Smooth muscle cell (in vitro differentiated cells): ENCODE measurements around the gene POTEI. TPM values are rescaled to one million over a fixed set of nuclear protein-coding genes. Genes with fewer than 3 reads are reported as not detected.
"Not testable (repeated sequence)": the region's sequence is repeated elsewhere in the genome, so short reads cannot be mapped to it uniquely, and the experiment has no call there.

Experiments
- DNase-seq: peaks from one replicate; lab custom pipeline; 2025; ENCODE audit not compliant: unreplicated experiment; lab: John Stamatoyannopoulos, UW
- H2AFZ ChIP-seq: fragments of 200-600 bp; sonication (generic); 2 replicates; pipeline ENCODE4 v1.6.0; 2016; ENCODE audit warnings: antibody characterized with exemption, low read depth, mild to moderate bottlenecking
- H3F3A ChIP-seq: fragments of 200-600 bp; sonication (generic); 2 replicates; pipeline ENCODE4 v1.6.0; 2017; ENCODE audit warnings: antibody characterized with exemption, low read depth
- H3K27ac ChIP-seq: fragments of 200-600 bp; sonication (generic); 2 replicates; pipeline ENCODE4 v1.5.1; 2016; ENCODE audit warnings: low read depth, mild to moderate bottlenecking
- H3K27me3 ChIP-seq: fragments of 200-600 bp; sonication (generic); 2 replicates; pipeline ENCODE4 v1.6.1; 2016; ENCODE audit warnings: low read depth, mild to moderate bottlenecking
- H3K36me3 ChIP-seq: fragments of 200-600 bp; sonication (generic); 2 replicates; pipeline ENCODE4 v1.5.1; 2016; ENCODE audit warnings: low read depth
- H3K4me1 ChIP-seq: fragments of 200-600 bp; sonication (generic); 2 replicates; pipeline ENCODE4 v1.5.1; 2016; ENCODE audit warnings: low read depth
- H3K4me2 ChIP-seq: fragments of 200-600 bp; sonication (generic); 2 replicates; pipeline ENCODE4 v1.6.0; 2016; ENCODE audit warnings: mild to moderate bottlenecking
- H3K4me3 ChIP-seq: fragments of 200-600 bp; sonication (generic); 2 replicates; pipeline ENCODE4 v1.5.1; 2016; ENCODE audit warnings: mild to moderate bottlenecking
- H3K79me2 ChIP-seq: fragments of 200-600 bp; sonication (generic); 2 replicates; pipeline ENCODE4 v1.6.0; 2016; ENCODE audit warnings: low read depth, mild to moderate bottlenecking
- H3K9ac ChIP-seq: fragments of 200-600 bp; sonication (generic); 2 replicates; pipeline ENCODE4 v1.6.0; 2016; ENCODE audit warnings: low read depth
- H3K9me3 ChIP-seq: fragments of 200-600 bp; sonication (generic); replicated peaks from 2 replicates; pipeline ENCODE4 v1.5.1; 2016; ENCODE audit warnings: low read depth
- H4K20me1 ChIP-seq: fragments of 200-600 bp; sonication (generic); 2 replicates; pipeline ENCODE4 v1.6.0; 2016; ENCODE audit warnings: low read depth
- WGBS: methylation state at CpG from one replicate; pipeline ENCODE4 v1.1.7; 2016; ENCODE audit warnings: low lambda C conversion rate; 5-methylcytosine and 5-hydroxymethylcytosine counted together
- polyA plus RNA-seq: library from polyadenylated mRNA; unstranded; fragments of >200 nt; fragmentation: Nextera tagmentation; extraction: Ambion mirVana; gene quantifications from 2 replicates; pipeline ENCODE4 v1.2.1, GENCODE V29; 2016
- total RNA-seq: library from RNA; depleted of rRNA; stranded (reverse); fragments of >200 nt; gene quantifications from 2 replicates; pipeline ENCODE4 v1.2.3, GENCODE V29; 2014

POTEI gene
- 0.90 and 1.0 TPM in 2 replicates for total RNA-seq
- polyA plus RNA-seq: 0.13 and 1.2 TPM in 2 replicates

- H4K20me1 ChIP-seq, H3K27me3 ChIP-seq, H3K4me3 ChIP-seq, H3K9ac ChIP-seq, H3K79me2 ChIP-seq, H3K4me1 ChIP-seq, H3K27ac ChIP-seq, H2AFZ ChIP-seq, H3K9me3 ChIP-seq, H3F3A ChIP-seq, DNase-seq, H3K4me2 ChIP-seq, H3K36me3 ChIP-seq: not testable (repeated sequence)
- WGBS: no CpG with 5 or more reads among the region's 13 CpGs
Observed at GRCh38 chr2:130509228-130509627, at the start of gene POTEI. POTEI (minus strand) TSS chr2:130509328; CDS start chr2:130509235, 93 bp downstream.

DNA sequence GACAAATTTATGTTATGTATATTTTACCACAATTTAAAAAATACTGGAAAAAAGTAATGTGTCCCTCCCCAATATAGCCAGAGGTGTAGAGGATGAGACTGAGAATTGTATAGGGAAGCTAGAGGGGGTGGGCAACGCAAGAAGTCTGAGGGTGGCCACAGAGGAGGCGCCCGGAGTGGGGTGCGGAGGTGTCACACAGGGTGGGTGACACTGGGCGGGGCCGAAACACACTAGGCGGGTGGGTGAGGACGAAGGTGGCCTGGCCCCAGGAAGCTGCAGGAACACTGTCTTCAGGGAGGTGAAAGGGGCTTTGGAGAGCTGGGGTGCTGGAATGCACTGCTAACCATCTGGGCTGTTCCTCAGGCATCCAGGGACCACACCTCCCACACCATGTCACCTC is 47.3 kb upstream of the POTEI start:
- not testable (repeated sequence) for H3K27me3 ChIP-seq, H3K4me3 ChIP-seq, H3K79me2 ChIP-seq, H3K27ac ChIP-seq, H3K9ac ChIP-seq, H2AFZ ChIP-seq, H3F3A ChIP-seq, H4K20me1 ChIP-seq, H3K4me2 ChIP-seq, H3K36me3 ChIP-seq, DNase-seq, H3K4me1 ChIP-seq, H3K9me3 ChIP-seq
- WGBS: no CpG with 5 or more reads among the region's 8 CpGs

- not testable (repeated sequence) for H3K4me2 ChIP-seq, H2AFZ ChIP-seq, H4K20me1 ChIP-seq, H3K9ac ChIP-seq, H3K9me3 ChIP-seq, H3F3A ChIP-seq, DNase-seq, H3K27ac ChIP-seq, H3K4me3 ChIP-seq, H3K27me3 ChIP-seq, H3K4me1 ChIP-seq, H3K36me3 ChIP-seq, H3K79me2 ChIP-seq
- no CpG with 5 or more reads among the region's 4 CpGs for WGBS
Observed at GRCh38 chr2:130554178-130554577, 45.0 kb upstream of the POTEI start.

DNA sequence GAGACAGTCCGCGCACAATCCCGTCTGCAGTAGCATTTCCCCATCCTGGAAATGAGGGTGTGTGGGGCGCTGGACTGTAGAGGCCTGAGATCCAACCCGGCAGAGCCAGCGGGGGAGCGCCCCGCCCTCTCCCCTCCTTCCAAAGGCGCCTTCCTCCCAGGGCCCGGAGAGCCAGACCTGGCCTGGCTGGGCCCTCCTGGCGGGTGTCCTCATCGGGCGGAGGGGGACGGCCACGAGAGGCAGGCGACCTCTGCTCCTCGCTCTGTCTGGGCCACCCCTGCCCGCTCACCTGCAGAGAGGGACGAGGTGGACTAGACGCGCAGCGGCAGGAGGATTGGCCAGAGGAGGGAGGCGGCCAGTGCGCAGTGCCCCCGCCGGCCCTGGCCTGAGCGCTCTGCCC is 40.3 kb upstream of the POTEI start:
- not testable (repeated sequence) for H3F3A ChIP-seq, DNase-seq
- WGBS: no CpG with 5 or more reads among the region's 27 CpGs

DNA sequence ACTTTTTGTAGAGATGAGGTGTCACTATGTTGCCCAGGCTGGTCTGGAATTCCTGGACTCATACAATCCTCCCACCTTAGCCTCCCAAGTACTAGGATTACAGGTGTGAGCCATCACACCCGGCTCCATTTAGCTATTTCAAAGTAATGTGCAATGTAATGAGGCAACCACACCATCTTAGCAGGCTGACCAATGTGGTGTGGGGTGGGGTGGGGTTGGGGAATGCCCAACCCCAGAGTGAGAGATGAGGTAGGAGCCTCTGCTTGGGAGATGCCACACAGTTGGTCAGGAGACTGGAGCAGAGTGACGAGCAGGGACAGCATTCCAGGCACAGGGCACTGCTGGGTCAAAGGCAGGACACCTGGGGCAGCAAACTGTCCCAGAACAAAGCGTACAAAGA is 39.3 kb upstream of the POTEI start:
- H3K4me2 ChIP-seq, H3K79me2 ChIP-seq, H3K4me3 ChIP-seq, H3K9ac ChIP-seq, H3F3A ChIP-seq, H3K27me3 ChIP-seq, DNase-seq, H3K27ac ChIP-seq, H3K4me1 ChIP-seq, H3K9me3 ChIP-seq, H2AFZ ChIP-seq, H4K20me1 ChIP-seq, H3K36me3 ChIP-seq: not testable (repeated sequence)
- WGBS: no CpG with 5 or more reads among the region's 3 CpGs

More for the DNA sequence above, 40.3 kb upstream of the POTEI start:
- H3K4me2 ChIP-seq, H3K27ac ChIP-seq, H3K4me3 ChIP-seq, H3K9ac ChIP-seq, H3K4me1 ChIP-seq, H3K36me3 ChIP-seq, H2AFZ ChIP-seq, H3K27me3 ChIP-seq, H4K20me1 ChIP-seq, H3K79me2 ChIP-seq, H3K9me3 ChIP-seq: not testable (repeated sequence)

GRCh38 chr2:130544978-130545377 is 35.9 kb upstream of the POTEI start:
- not testable (repeated sequence) for H3K9me3 ChIP-seq, H3K9ac ChIP-seq, H3K4me1 ChIP-seq, DNase-seq, H3K27me3 ChIP-seq, H3K4me2 ChIP-seq, H2AFZ ChIP-seq, H4K20me1 ChIP-seq, H3K36me3 ChIP-seq, H3K27ac ChIP-seq, H3K79me2 ChIP-seq, H3F3A ChIP-seq, H3K4me3 ChIP-seq
- WGBS: no CpG with 5 or more reads among the region's 5 CpGs

- H3K9me3 ChIP-seq, H3K4me3 ChIP-seq, H3K9ac ChIP-seq, H3K27ac ChIP-seq, H3K36me3 ChIP-seq, H3K27me3 ChIP-seq, H3K4me2 ChIP-seq, DNase-seq, H3K79me2 ChIP-seq, H4K20me1 ChIP-seq, H2AFZ ChIP-seq, H3K4me1 ChIP-seq, H3F3A ChIP-seq: not testable (repeated sequence)
- no CpG with 5 or more reads among the region's 12 CpGs for WGBS
Observed at GRCh38 chr2:130543785-130544528, 34.8 kb upstream of the POTEI start.

GRCh38 chr2:130542789-130543188 is 33.7 kb upstream of the POTEI start:
- not testable (repeated sequence) for DNase-seq, H3K79me2 ChIP-seq, H4K20me1 ChIP-seq, H3F3A ChIP-seq, H3K4me1 ChIP-seq, H3K9ac ChIP-seq, H3K4me3 ChIP-seq, H3K4me2 ChIP-seq, H2AFZ ChIP-seq, H3K9me3 ChIP-seq, H3K27ac ChIP-seq, H3K27me3 ChIP-seq, H3K36me3 ChIP-seq
- no CpG with 5 or more reads among the region's 4 CpGs for WGBS

GRCh38 chr2:130538271-130538670 is 29.1 kb upstream of the POTEI start:
- H3K79me2 ChIP-seq, H3K4me1 ChIP-seq, H3K27ac ChIP-seq, H3K4me3 ChIP-seq, H3K27me3 ChIP-seq, H4K20me1 ChIP-seq, H3F3A ChIP-seq, DNase-seq, H2AFZ ChIP-seq, H3K9ac ChIP-seq, H3K36me3 ChIP-seq, H3K4me2 ChIP-seq, H3K9me3 ChIP-seq: not testable (repeated sequence)
- no CpG with 5 or more reads among the region's 9 CpGs for WGBS
